H1 (cell line): ENCODE results near the gene CMIP. TPM values are rescaled to one million over a fixed set of nuclear protein-coding genes. Genes with fewer than 3 reads are reported as not detected.

Experiments used
- CTCF ChIA-PET: fragments of 300-600 bp; sonication (Branson Sonifier 250); formaldehyde crosslinking; loops from one replicate; lab custom pipeline; 2021; ENCODE audit not compliant: partially characterized antibody; lab: Charles Lee
- POLR2A ChIA-PET: fragments of 300-600 bp; sonication (Branson Sonifier 250); formaldehyde crosslinking; loops from one replicate; lab custom pipeline; 2021; ENCODE audit warnings: inconsistent platforms; ENCODE audit not compliant: partially characterized antibody; lab: Charles Lee
- DNase-seq, 2 experiments: peaks; one replicate each; pipeline versions ENCODE4 v3.0.0 to v3.0.0-alpha.2; 2010 to 2022; ENCODE audit warnings: low spot score in 2 of 2, low read depth in 1 of 2, mixed read lengths in 1 of 2
- FAIRE-seq: peaks from 2 replicates; lab custom pipeline; 2011; peaks lifted over from hg19 to GRCh38; lab: Jason Lieb, UNC
- H2AFZ ChIP-seq: 2 replicates; pipeline ENCODE4 v1.8.1; 2012; ENCODE audit warnings: low read length, inconsistent platforms
- H2AK5ac ChIP-seq: 2 replicates; pipeline ENCODE4 v1.6.1; 2013; ENCODE audit warnings: low read depth, low read length
- H2BK120ac ChIP-seq: replicated peaks from 2 replicates; pipeline ENCODE3; 2013; ENCODE audit warnings: low read depth, low read length, inconsistent platforms
- H2BK12ac ChIP-seq: 2 replicates; pipeline ENCODE4 v1.6.1; 2013; ENCODE audit warnings: low read depth, low read length
- H2BK15ac ChIP-seq: 2 replicates; pipeline ENCODE4 v1.6.1; 2013; ENCODE audit warnings: low read length
- H2BK20ac ChIP-seq: 2 replicates; pipeline ENCODE4 v1.6.1; 2013; ENCODE audit warnings: low read length
- H2BK5ac ChIP-seq: 2 replicates; pipeline ENCODE4 v1.6.1; 2013; ENCODE audit warnings: low read depth, low read length
- H3K14ac ChIP-seq: 2 replicates; pipeline ENCODE4 v1.6.1; 2013; ENCODE audit warnings: inconsistent platforms; ENCODE audit not compliant: insufficient read length
- H3K18ac ChIP-seq: 2 replicates; pipeline ENCODE4 v1.6.1; 2013; ENCODE audit warnings: low read length; ENCODE audit errors: extremely low read depth
- H3K23ac ChIP-seq: 2 replicates; pipeline ENCODE4 v1.6.1; 2013; ENCODE audit warnings: inconsistent platforms; ENCODE audit not compliant: insufficient read length
- H3K23me2 ChIP-seq: 2 replicates; pipeline ENCODE4 v1.6.1; 2013; ENCODE audit warnings: low read depth, low read length
- H3K27ac ChIP-seq: 2 replicates; pipeline ENCODE4 v1.6.1; 2011; ENCODE audit warnings: low read depth, low read length, inconsistent platforms
- H3K27me3 ChIP-seq, 4 experiments: replicated peaks in 1 of 4; 1 replicate in 1 of 4; 2 replicates in 3 of 4; pipeline versions ENCODE4 v1.6.1 to v1.8.1; 2011 to 2013; ENCODE audit warnings: low read length in 3 of 4, mild to moderate bottlenecking in 3 of 4, inconsistent platforms in 2 of 4, mixed read lengths in 2 of 4, moderate library complexity in 1 of 4; ENCODE audit not compliant: control insufficient read depth in 3 of 4, insufficient read depth in 3 of 4; ENCODE audit errors: extremely low read depth in 1 of 4
- H3K36me3 ChIP-seq, 4 experiments: 2 replicates each; pipeline versions ENCODE4 v1.6.1 to v1.8.1; 2011 to 2013; ENCODE audit warnings: mild to moderate bottlenecking in 4 of 4, low read length in 3 of 4, moderate library complexity in 2 of 4, control low read depth in 1 of 4, inconsistent platforms in 1 of 4; ENCODE audit not compliant: insufficient read depth in 4 of 4, control insufficient read depth in 2 of 4
- H3K4ac ChIP-seq: replicated peaks from 2 replicates; pipeline ENCODE3; 2013; ENCODE audit warnings: low read length, low read depth, mixed read lengths, inconsistent platforms; ENCODE audit not compliant: insufficient read length
- H3K4me1 ChIP-seq, 4 experiments: replicated peaks in 1 of 4; 1 replicate in 1 of 4; 2 replicates in 3 of 4; pipeline versions ENCODE4 v1.6.1 to v1.8.1; 2011 to 2013; ENCODE audit warnings: low read length in 3 of 4, inconsistent platforms in 2 of 4, mixed read lengths in 1 of 4; ENCODE audit not compliant: insufficient read depth in 4 of 4, control insufficient read depth in 3 of 4
- H3K4me2 ChIP-seq, 2 experiments: 2 replicates each; pipeline versions ENCODE4 v1.6.1 to v1.8.1; 2011 to 2013; ENCODE audit warnings: low read depth in 2 of 2, low read length in 2 of 2, control low read depth in 1 of 2, inconsistent platforms in 1 of 2, mild to moderate bottlenecking in 1 of 2; ENCODE audit not compliant: insufficient read depth in 1 of 2
- H3K4me3 ChIP-seq, 4 experiments: fragments of 200-600, 300-600 bp in 1 of 4; sonication (generic), shearing (Covaris generic), sonication (Bioruptor Twin) in 1 of 4; 2 replicates each; pipeline versions ENCODE4 v1.5.1 to v1.8.1; 2011 to 2016; ENCODE audit warnings: low read length in 4 of 4, low read depth in 3 of 4, control low read depth in 2 of 4, inconsistent platforms in 2 of 4, mild to moderate bottlenecking in 2 of 4, mixed read lengths in 1 of 4, moderate library complexity in 1 of 4; ENCODE audit not compliant: insufficient read depth in 2 of 4; ENCODE audit errors: extremely low read depth in 1 of 4
- H3K56ac ChIP-seq: replicated peaks from 2 replicates; pipeline ENCODE3; 2013; ENCODE audit warnings: low read depth, mild to moderate bottlenecking, mixed read lengths, low read length, inconsistent platforms; ENCODE audit not compliant: insufficient read length
- H3K79me1 ChIP-seq: 2 replicates; pipeline ENCODE4 v1.6.1; 2013; ENCODE audit warnings: low read depth, low read length, control low read depth
- H3K79me2 ChIP-seq, 2 experiments: 2 replicates each; pipeline versions ENCODE4 v1.6.1 to v1.8.1; 2012 to 2013; ENCODE audit warnings: low read length in 2 of 2, mild to moderate bottlenecking in 2 of 2, inconsistent platforms in 1 of 2; ENCODE audit not compliant: insufficient read depth in 2 of 2, control insufficient read depth in 1 of 2
- H3K9ac ChIP-seq, 4 experiments: replicated peaks in 1 of 4; 1 replicate in 1 of 4; 2 replicates in 3 of 4; pipeline versions ENCODE4 v1.6.1 to v1.8.1; 2011 to 2013; ENCODE audit warnings: low read depth in 3 of 4, low read length in 3 of 4, control low read depth in 2 of 4, mild to moderate bottlenecking in 2 of 4, moderate library complexity in 2 of 4, inconsistent platforms in 1 of 4; ENCODE audit errors: extremely low read depth in 1 of 4
- H3K9me3 ChIP-seq, 2 experiments: 2 replicates each; pipeline versions ENCODE4 v1.6.1 to v1.8.1; 2012 to 2013; ENCODE audit warnings: mild to moderate bottlenecking in 2 of 2, moderate library complexity in 2 of 2, control low read depth in 1 of 2, inconsistent platforms in 1 of 2, low read depth in 1 of 2, low read length in 1 of 2, mixed read lengths in 1 of 2; ENCODE audit not compliant: insufficient read depth in 2 of 2
- H4K20me1 ChIP-seq, 2 experiments: replicated peaks in 1 of 2; 2 replicates each; pipeline versions ENCODE3 to v1.8.1; 2011 to 2013; ENCODE audit warnings: inconsistent platforms in 2 of 2, low read length in 2 of 2, mild to moderate bottlenecking in 1 of 2; ENCODE audit not compliant: insufficient read depth in 2 of 2, control insufficient read depth in 1 of 2
- H4K5ac ChIP-seq: 2 replicates; pipeline ENCODE4 v1.6.1; 2013; ENCODE audit warnings: low read length, low read depth, mixed read lengths, inconsistent platforms; ENCODE audit not compliant: insufficient read length
- H4K8ac ChIP-seq: 2 replicates; pipeline ENCODE4 v1.8.0; 2013; ENCODE audit warnings: mild to moderate bottlenecking, moderate library complexity, low read length, inconsistent platforms; ENCODE audit not compliant: insufficient read depth; ENCODE audit errors: extremely low read depth
- H4K91ac ChIP-seq: replicated peaks from 2 replicates; pipeline ENCODE3; 2013; ENCODE audit warnings: low read length, mixed read lengths, inconsistent platforms; ENCODE audit not compliant: insufficient read length
- BACH1 ChIP-seq: IDR thresholded peaks from 2 replicates; pipeline ENCODE4 v1.6.1; 2012; ENCODE audit warnings: low read length, improper control_type of control experiment
- CEBPB ChIP-seq: IDR thresholded peaks from 2 replicates; pipeline ENCODE4 v1.6.1; 2012; ENCODE audit warnings: low read depth, low read length
- EGR1 ChIP-seq: IDR thresholded peaks from 2 replicates; pipeline ENCODE4 v1.6.1; 2011; ENCODE audit warnings: low read depth, low read length, borderline replicate concordance
- JUND ChIP-seq: IDR thresholded peaks from 2 replicates; pipeline ENCODE4 v1.6.1; 2011; ENCODE audit warnings: mild to moderate bottlenecking, improper control_type of control experiment, low read length
- MAX ChIP-seq: IDR thresholded peaks from 2 replicates; pipeline ENCODE4 v1.6.1; 2012; ENCODE audit warnings: inconsistent platforms
- NANOG ChIP-seq: IDR thresholded peaks from 2 replicates; pipeline ENCODE4 v1.6.1; 2011; ENCODE audit warnings: low read length, low read depth, mild to moderate bottlenecking, inconsistent platforms; ENCODE audit not compliant: insufficient read depth, poor library complexity, severe bottlenecking
- NRF1 ChIP-seq: IDR thresholded peaks from 2 replicates; pipeline ENCODE4 v1.6.1; 2011; ENCODE audit warnings: mild to moderate bottlenecking, low read depth, low read length, improper control_type of control experiment
- POLR2AphosphoS5 ChIP-seq: IDR thresholded peaks from 2 replicates; pipeline ENCODE4 v1.6.1; 2011; ENCODE audit warnings: low read depth, low read length
- SUZ12 ChIP-seq: fragments of 200-600 bp; sonication (generic); IDR thresholded peaks from 2 replicates; pipeline ENCODE4 v1.6.1; 2012; ENCODE audit warnings: mild to moderate bottlenecking, inconsistent platforms, low read length, moderate library complexity, mixed read lengths
- TEAD4 ChIP-seq: IDR thresholded peaks from 2 replicates; pipeline ENCODE4 v1.6.1; 2012; ENCODE audit warnings: low read depth, low read length, inconsistent platforms, mixed read lengths
- YY1 ChIP-seq: IDR thresholded peaks from 2 replicates; pipeline ENCODE4 v1.6.1; 2011; ENCODE audit warnings: low read depth, mild to moderate bottlenecking, low read length
- WGBS, 2 experiments: shearing (Covaris generic) in 1 of 2; methylation state at CpG; one replicate each; pipeline versions ENCODE4 v1.1.6 to v1.1.7; 2013 to 2015; ENCODE audit warnings: low lambda C conversion rate in 2 of 2, mixed read lengths in 2 of 2, inconsistent platforms in 1 of 2, low coverage in 1 of 2, missing lambda C conversion rate in 1 of 2; ENCODE audit not compliant: insufficient replicate concordance in 2 of 2, insufficient coverage in 1 of 2, insufficient read length in 1 of 2; ENCODE audit errors: extremely low coverage in 1 of 2, missing lambda C conversion rate in 1 of 2; 5-methylcytosine and 5-hydroxymethylcytosine counted together
- polyA plus RNA-seq, 7 experiments: library from polyadenylated mRNA; depleted of rRNA in 3 of 7; stranded (reverse) in 5 of 7; unstranded in 2 of 7; fragments of >200 nt in 5 of 7; fragments of 200-250 nt in 2 of 7; gene quantifications; 1 replicate in 5 of 7; 2 replicates in 1 of 7; 4 replicates in 1 of 7; pipeline versions ENCODE4 v1.2.1 to v1.2.3, GENCODE V29; 2011 to 2013; ENCODE audit warnings: missing spikeins in 2 of 7, mixed read lengths in 2 of 7
- total RNA-seq: library from RNA; stranded (reverse); fragmentation: NEBNext Ultra II Directional; extraction: Animal tissue kit (Norgen Biotek cat#: 25700); gene quantifications from 2 replicates; pipeline ENCODE4 v1.2.1, GENCODE V29; 2021

Gene CMIP
- total and polyA plus RNA-seq, 2 of the 8 experiments (the other 6 are each of a cell fraction or from before 2014, with no cell fraction given): 7.9 to 53.2 TPM

GRCh38 chr16:81711657-81712319 is 267.2 kb downstream of the CMIP start:
- Histone ChIP-seq H2AFZ (no peak overlapping the region), H3K23ac (no peak overlapping the region), H3K14ac (no peak overlapping the region), H3K56ac (no peak overlapping the region), H3K4me2 (peak overlapping the region; percentile 0 to 18; a peak in 2 of 4 replicates), H2BK15ac (no peak overlapping the region), H3K79me1 (no peaks in the 10 kb centered on the region), H3K27ac (no peak overlapping the region), H3K23me2 (no peaks in the 10 kb centered on the region), H2BK120ac (no peak overlapping the region), H4K91ac (no peak overlapping the region), H4K20me1 (no peaks in the 10 kb centered on the region), H3K36me3 (peaks cover 3 to 12% (median 6%) of the 10 kb centered on the region in 4 experiments; a peak in 7 of 8 replicates), H3K4ac (no peak overlapping the region), H2BK5ac (peak overlapping the region; percentile 35; the same call in 1 of the 2 replicates), H3K9me3 (no peaks in the 10 kb centered on the region), H3K79me2 (no peaks in the 10 kb centered on the region), H3K18ac (0 out of 2 replicates have a peak overlapping the region, but pooled peaks have one; percentile 10), H4K8ac (peak overlapping the region; percentile 28; the same call in 1 of the 2 replicates), H2BK12ac (peak overlapping the region; percentile 73; the same call in 1 of the 2 replicates), H4K5ac (peak overlapping the region; percentile 21), H3K27me3 (no peaks in the 10 kb centered on the region), H3K4me1 (peaks cover 0 to 41% (median 26%) of the 10 kb centered on the region in 4 experiments; a peak in 6 of 7 replicates), H3K9ac (no peak overlapping the region), H2AK5ac (0 out of 2 replicates have a peak overlapping the region, but pooled peaks have one; percentile 6), H3K4me3 (no peak overlapping the region), H2BK20ac (no peak overlapping the region; the same call in 1 of the 2 replicates)
- FAIRE-seq: no peak
- WGBS, 2 experiments: 40% methylated on average over 21 of the region's 21 CpGs; no CpG with 5 or more reads in 1 of the 2 experiments
- POLR2A ChIA-PET: interaction anchor here (2.2 kb wide), 1 partner anchor 18 kb away, joined by 11 read pairs; no protein-coding TSS in a partner anchor
- no peak for DNase-seq
- CTCF ChIA-PET: interaction anchor here (0.6 to 5.9 kb wide), 10 partner anchors 12 to 307 kb away, joined by 3 to 48 read pairs (median 7); no protein-coding TSS in a partner anchor
- TF ChIP-seq POLR2AphosphoS5 (peak; percentile 63), BACH1 (no peak), TEAD4 (0 out of 2 replicates have a peak, but pooled peaks have one; percentile 22), JUND (peak; percentile 86), NANOG (peak; percentile 9), NRF1 (no peak), YY1 (0 out of 2 replicates have a peak, but pooled peaks have one; percentile 8), SUZ12 (no peak), EGR1 (no peak), MAX (0 out of 2 replicates have a peak, but pooled peaks have one; percentile 6), CEBPB (no peak)
